ENCODE results near the gene ADARB1. TPM values are rescaled to one million over a fixed set of nuclear protein-coding genes. Genes with fewer than 3 reads are reported as not detected.

Gene ADARB1
- total and polyA plus RNA-seq, 9 of the 15 experiments (the other 6 are each of a cell fraction or from before 2014, with no cell fraction given), result 6.7 to 16.0 (median 8.3) TPM

GRCh38 chr21:45130324-45130774, 56.0 kb downstream of the ADARB1 start:
- FAIRE-seq, result peak; percentile 11
- no TSS peak for BruUV-seq (replicated peaks)
- H3K79me2 ChIP-seq (ENCODE audit: control insufficient read depth, insufficient read depth, low read length), result no peaks in the 10 kb centered on the region
- H3K9me1 ChIP-seq (ENCODE audit: control insufficient read depth, insufficient read depth, low read length), result no peaks in the 10 kb centered on the region
- peak; percentile 76 for ATAC-seq
- 14% methylated on average over 10 of the region's 10 CpGs for WGBS (ENCODE audit: insufficient coverage, low coverage, missing lambda C conversion rate)
- H3K4me1 ChIP-seq (replicated peaks in 1 of 2; ENCODE audit: control insufficient read depth in 2 of 2, insufficient read depth in 2 of 2, low read length in 2 of 2), result peaks cover 5 to 12% of the 10 kb centered on the region in 2 experiments
- ChIA-PET POLR2A (interaction anchor here (0.6 to 1.4 kb wide), 5 partner anchors 9 to 1023 kb away, joined by 3 to 5 read pairs (median 3); no protein-coding TSS in a partner anchor), CTCF (ENCODE audit: low intra/inter-chr PET ratio) (interaction anchor here (0.5 to 3.6 kb wide), 2 partner anchors 180 to 1208 kb away, joined by 3 to 28 read pairs; no protein-coding TSS in a partner anchor)
- H4K20me1 ChIP-seq (replicated peaks; ENCODE audit: control insufficient read depth, insufficient read depth, low read length), result 0 out of 2 replicates have a peak, but pooled peaks cover 4% of the 10 kb centered on the region
- no peaks in the 10 kb centered on the region for H3K9me3 ChIP-seq (replicated peaks; ENCODE audit: control insufficient read depth, insufficient read depth, low read depth, low read length)
- H3K36me3 ChIP-seq (ENCODE audit: control insufficient read depth, insufficient read depth, low read length), result no peaks in the 10 kb centered on the region; the same call in 2 of the 3 replicates
- peak overlapping the region; percentile 13; the same call in 1 of the 2 replicates for H3K4me2 ChIP-seq (ENCODE audit: insufficient read depth, low read length)
- TF ChIP-seq CEBPB (tag; IDR thresholded peaks at IDR 0.05) (peak; percentile 58; the same call in 1 of the 2 replicates), ARID1B (IDR thresholded peaks at IDR 0.05) (peak; percentile 25; the same call in 1 of the 2 replicates), DPF2 (IDR thresholded peaks at IDR 0.05) (peak; percentile 51; the same call in 1 of the 2 replicates), ZNF507 (tag; conservative IDR thresholded peaks at IDR 0.05) (no peak), SMARCA4 (IDR thresholded peaks at IDR 0.05) (peak; percentile 61), JUND (IDR thresholded peaks at IDR 0.05; ENCODE audit: borderline replicate concordance, low read depth, low read length) (peak; percentile 82), JUND (tag; IDR thresholded peaks at IDR 0.05; ENCODE audit: borderline replicate concordance, low read depth, low read length) (peak; percentile 86; the same call in 2 of the 3 replicates), C11orf30 (IDR thresholded peaks at IDR 0.05; ENCODE audit: low read depth) (peak; percentile 79), IRF9 (tag; IDR thresholded peaks at IDR 0.05) (no peak), PYGO2 (tag; IDR thresholded peaks at IDR 0.05) (no peak), MAFG (tag; conservative IDR thresholded peaks at IDR 0.05) (peak; percentile 79), ATF3 (IDR thresholded peaks at IDR 0.05) (peak; percentile 96), ATF3 (CRISPR knock-in tag; conservative IDR thresholded peaks at IDR 0.05) (no peak), ZNF316 (IDR thresholded peaks at IDR 0.05) (peak; percentile 79), TEAD4 (IDR thresholded peaks at IDR 0.05; ENCODE audit: low read length) (no peak), TEAD4 (CRISPR knock-in tag; IDR thresholded peaks at IDR 0.05; ENCODE audit: borderline replicate concordance) (no peak), CEBPG (CRISPR knock-in tag; IDR thresholded peaks at IDR 0.05) (no peak), CEBPG (tag; conservative IDR thresholded peaks at IDR 0.05 in 1 of 2, IDR thresholded peaks at IDR 0.05 in 1 of 2) (peak; percentile 7 to 46; a peak in 3 of 4 replicates), ZNF444 (CRISPR knock-in tag; IDR thresholded peaks at IDR 0.05) (no peak), RBM22 (IDR thresholded peaks at IDR 0.05; ENCODE audit: low read depth, low read length, poor library complexity, severe bottlenecking) (no peak), MAFF (IDR thresholded peaks at IDR 0.05; ENCODE audit: low read length) (peak; percentile 33; the same call in 1 of the 2 replicates), MAFK (IDR thresholded peaks at IDR 0.05; ENCODE audit: low read length) (peak; percentile 60; the same call in 1 of the 2 replicates), MEF2A (IDR thresholded peaks at IDR 0.05; ENCODE audit: control insufficient read depth, low read depth, low read length) (peak; percentile 76), FOSL1 (tag; conservative IDR thresholded peaks at IDR 0.05) (peak; percentile 93), SMARCE1 (IDR thresholded peaks at IDR 0.05) (0 out of 2 replicates have a peak, but pooled peaks have one; percentile 28)
- no peaks in the 10 kb centered on the region for H3K27me3 ChIP-seq (ENCODE audit: control insufficient read depth in 2 of 2, insufficient read depth in 2 of 2, low read length in 2 of 2)
- H2AFZ ChIP-seq (ENCODE audit: low read depth, low read length), result no peak overlapping the region
- 0 out of 3 replicates have a peak overlapping the region, but pooled peaks have one; percentile 13 for H3K27ac ChIP-seq (ENCODE audit: extremely low read depth, low read depth, low read length)
- intact Hi-C loops (cut with micrococcal nuclease) (loop anchor here (10.0 kb wide), 1 partner anchor 116 kb away; no protein-coding TSS in a partner anchor), in situ Hi-C loops (cut with MboI) (no loop called here)
- peak in 1 of 4 experiments; percentile 47 for DNase-seq (ENCODE audit: extremely low read depth in 1 of 4, low spot score in 3 of 4)
- no peak overlapping the region for H3K9ac ChIP-seq (ENCODE audit: insufficient read depth in 1 of 2, low read depth in 2 of 2, low read length in 2 of 2)
- H3K4me3 ChIP-seq, result no peak overlapping the region

Data from K562 (cell line).